WTC11 (cell line): ENCODE results near the gene PSG2.

Experiments
- ATF3 ChIP-seq: sonication (generic); formaldehyde crosslinking; conservative IDR thresholded peaks from 2 replicates; pipeline ENCODE4 v1.8.1; 2022; ENCODE audit warnings: mild to moderate bottlenecking, missing genetic modification reagents
- CREM ChIP-seq: sonication (generic); formaldehyde crosslinking; IDR thresholded peaks from 2 replicates; pipeline ENCODE4 v1.8.1; 2022; ENCODE audit warnings: mild to moderate bottlenecking, missing genetic modification reagents, moderate library complexity
- CTCF ChIP-seq: fragments of 200-600 bp; IDR thresholded peaks from 2 replicates; pipeline ENCODE4 v1.8.0; 2022; ENCODE audit warnings: antibody characterized with exemption
- ELF4 ChIP-seq: sonication (generic); formaldehyde crosslinking; IDR thresholded peaks from 2 replicates; pipeline ENCODE4 v1.8.1; 2022; ENCODE audit warnings: low read depth, mild to moderate bottlenecking, moderate library complexity, missing genetic modification reagents
- ERG ChIP-seq: fragments of 250-450 bp; sonication (Bioruptor Pico); IDR thresholded peaks from 2 replicates; pipeline ENCODE4 v1.8.0; 2021; ENCODE audit warnings: mild to moderate bottlenecking
- ETV6 ChIP-seq: sonication (generic); formaldehyde crosslinking; IDR thresholded peaks from 2 replicates; pipeline ENCODE4 v1.8.1; 2022; ENCODE audit warnings: mild to moderate bottlenecking, missing genetic modification reagents
- FOXK1 ChIP-seq: sonication (generic); formaldehyde crosslinking; IDR thresholded peaks from 2 replicates; pipeline ENCODE4 v1.8.0; 2022; ENCODE audit warnings: mild to moderate bottlenecking, moderate library complexity, missing genetic modification reagents
- NR1H2 ChIP-seq: sonication (generic); formaldehyde crosslinking; IDR thresholded peaks from 2 replicates; pipeline ENCODE4 v1.9.0; 2021; ENCODE audit warnings: mild to moderate bottlenecking, moderate library complexity, missing genetic modification reagents
- ZNF138 ChIP-seq: sonication (generic); formaldehyde crosslinking; conservative IDR thresholded peaks from 2 replicates; pipeline ENCODE4 v1.8.1; 2022; ENCODE audit warnings: mild to moderate bottlenecking, moderate library complexity, missing genetic modification reagents
- ZNF423 ChIP-seq: fragments of 250-450 bp; sonication (Bioruptor Pico); IDR thresholded peaks from 2 replicates; pipeline ENCODE4 v2.1.2; 2022; ENCODE audit warnings: mild to moderate bottlenecking, moderate library complexity

GRCh38 chr19:43078311-43078710 is 4.2 kb downstream of the PSG2 start:
- no peak for TF ChIP-seq CTCF
- TF ChIP-seq ZNF138, result no peak
- no peak for TF ChIP-seq NR1H2 (CRISPR knock-in tag)
- TF ChIP-seq ZNF423, result no peak
- no peak for TF ChIP-seq FOXK1
- TF ChIP-seq ELF4 (CRISPR knock-in tag), result no peak
- no peak for TF ChIP-seq CREM
- no peak for TF ChIP-seq ERG (CRISPR knock-in tag)
- TF ChIP-seq ATF3 (CRISPR knock-in tag), result no peak
- no peak for TF ChIP-seq ETV6 (CRISPR knock-in tag)
